B cell (primary cell): ENCODE measurements around the gene MTX3. TPM values are rescaled to one million over a fixed set of nuclear protein-coding genes. Genes with fewer than 3 reads are reported as not detected.

ENCODE experiments used
- ATAC-seq: fragments of 200-7000 bp; cut with Tn5 transposase; one replicate; pipeline ENCODE4 v1.10.0; 2021; ENCODE audit warnings: low read depth, mild to moderate bottlenecking, moderate number of reproducible peaks, moderate library complexity
- CTCF ChIA-PET: fragments of 350-600 bp; sonication (Branson Sonifier 250); formaldehyde crosslinking; loops from one replicate; lab custom pipeline; 2021; ENCODE audit warnings: antibody characterized with exemption, inconsistent platforms; lab: Charles Lee
- POLR2A ChIA-PET: fragments of 350-600 bp; sonication (Branson Sonifier 250); formaldehyde crosslinking; loops from one replicate; lab custom pipeline; 2021; ENCODE audit warnings: antibody characterized with exemption; lab: Charles Lee
- DNase-seq: peaks from one replicate; pipeline ENCODE4 v3.0.0; 2013
- H2AFZ ChIP-seq: 2 replicates; pipeline ENCODE4 v1.6.1; 2012; ENCODE audit warnings: mild to moderate bottlenecking, low read depth, low read length; ENCODE audit not compliant: insufficient read depth, poor library complexity, severe bottlenecking
- H3K27ac ChIP-seq, 2 donors: 1 replicate in 1 of 2; 2 replicates in 1 of 2; pipeline ENCODE4 v1.5.1; 2012 to 2013; ENCODE audit warnings: low read length in 2 of 2, mild to moderate bottlenecking in 2 of 2, moderate library complexity in 1 of 2
- H3K27me3 ChIP-seq, 4 experiments: fragments of 200-600 bp in 1 of 4; sonication (generic) in 1 of 4; replicated peaks in 1 of 4; 1 replicate in 2 of 4; 2 replicates in 2 of 4; pipeline versions ENCODE4 v1.6.1 to v1.7.0; 2013 to 2016; ENCODE audit warnings: low read length in 3 of 4, mild to moderate bottlenecking in 2 of 4, mixed read lengths in 1 of 4, moderate library complexity in 1 of 4; ENCODE audit not compliant: insufficient read depth in 4 of 4, control insufficient read depth in 3 of 4; ENCODE audit errors: control extremely low read depth in 1 of 4
- H3K36me3 ChIP-seq, 2 experiments: replicated peaks in 1 of 2; 1 replicate in 1 of 2; 2 replicates in 1 of 2; pipeline versions ENCODE4 v1.6.1 to v1.7.1; 2013; ENCODE audit warnings: low read length in 1 of 2; ENCODE audit not compliant: insufficient read depth in 2 of 2, control insufficient read depth in 1 of 2; ENCODE audit errors: control extremely low read depth in 1 of 2, extremely low read depth in 1 of 2
- H3K4me1 ChIP-seq, 2 donors: fragments of 200-600 bp in 1 of 2; sonication (generic) in 1 of 2; 1 replicate in 1 of 2; 2 replicates in 1 of 2; pipeline versions ENCODE4 v1.5.1 to v1.6.1; 2013 to 2017; ENCODE audit warnings: low read length in 2 of 2; ENCODE audit not compliant: control insufficient read depth in 2 of 2, insufficient read depth in 2 of 2
- H3K4me2 ChIP-seq: replicated peaks from 2 replicates; pipeline ENCODE3; 2012; ENCODE audit warnings: mild to moderate bottlenecking, low read depth, low read length; ENCODE audit not compliant: poor library complexity, severe bottlenecking
- H3K4me3 ChIP-seq, 5 experiments: fragments of 200-600 bp in 1 of 5; sonication (generic) in 1 of 5; 1 replicate in 3 of 5; 2 replicates in 2 of 5; pipeline versions ENCODE4 v1.5.1 to v1.7.0; 2011 to 2016; ENCODE audit warnings: low read length in 4 of 5, mild to moderate bottlenecking in 4 of 5, low read depth in 2 of 5, control low read depth in 1 of 5, moderate library complexity in 1 of 5; ENCODE audit not compliant: insufficient read depth in 1 of 5; ENCODE audit errors: control extremely low read depth in 1 of 5, extremely low read depth in 1 of 5
- H3K79me2 ChIP-seq: fragments of 200-600 bp; sonication (generic); one replicate; pipeline ENCODE4 v1.6.0; 2016; ENCODE audit warnings: low read length; ENCODE audit not compliant: control insufficient read depth, insufficient read depth
- H3K9ac ChIP-seq: fragments of 200-600 bp; sonication (generic); 2 replicates; pipeline ENCODE4 v1.6.1; 2017; ENCODE audit warnings: mild to moderate bottlenecking, low read length, moderate library complexity
- H3K9me3 ChIP-seq, 3 donors: one replicate each; pipeline versions ENCODE4 v1.6.1 to v1.7.1; 2013; ENCODE audit warnings: low read length in 2 of 3; ENCODE audit not compliant: control insufficient read depth in 2 of 3, insufficient read depth in 1 of 3; ENCODE audit errors: control extremely low read depth in 1 of 3
- H4K20me1 ChIP-seq: 2 replicates; pipeline ENCODE4 v1.6.0; 2012; ENCODE audit warnings: mild to moderate bottlenecking, low read length; ENCODE audit not compliant: insufficient read depth, control insufficient read depth, poor library complexity, severe bottlenecking
- H3K27ac Mint-ChIP-seq: one replicate; pipeline ENCODE4 v1.8.0; 2021; ENCODE audit warnings: mixed read lengths
- H3K27me3 Mint-ChIP-seq: one replicate; pipeline ENCODE4 v1.8.0; 2021; ENCODE audit warnings: mixed read lengths
- H3K4me1 Mint-ChIP-seq: one replicate; pipeline ENCODE4 v1.8.0; 2021; ENCODE audit warnings: mixed read lengths
- H3K4me3 Mint-ChIP-seq: one replicate; pipeline ENCODE4 v1.8.0; 2021; ENCODE audit warnings: mixed read lengths
- H3K9me3 Mint-ChIP-seq: one replicate; pipeline ENCODE4 v1.8.0; 2022; ENCODE audit warnings: mixed read lengths; ENCODE audit not compliant: insufficient read depth
- CTCF ChIP-seq: fragments of 200-600 bp; IDR thresholded peaks from one replicate; pipeline ENCODE4 v1.8.0; 2022; ENCODE audit warnings: antibody characterized with exemption, mild to moderate bottlenecking
- EZH2 ChIP-seq: IDR thresholded peaks from 2 replicates; pipeline ENCODE4 v1.6.1; 2012; ENCODE audit warnings: borderline replicate concordance, low read depth, mild to moderate bottlenecking, moderate library complexity, low read length; ENCODE audit not compliant: insufficient read depth, poor library complexity, severe bottlenecking
- WGBS: methylation state at CpG from one replicate; pipeline ENCODE4 v1.1.5; 2013; ENCODE audit warnings: missing lambda C conversion rate; ENCODE audit not compliant: insufficient coverage; 5-methylcytosine and 5-hydroxymethylcytosine counted together
- intact Hi-C: fragments of 100-400 bp; cut with micrococcal nuclease; formaldehyde crosslinking; loops from one replicate; pipeline ENCODE4 v1.10.0; 2022
- polyA plus RNA-seq: library from polyadenylated mRNA; depleted of rRNA; stranded (reverse); fragments of >200 nt; gene quantifications from 2 replicates; pipeline ENCODE4 v1.2.3, GENCODE V29; 2012
- total RNA-seq, 2 donors: library from RNA; stranded (reverse); fragments of 120-200 nt in 1 of 2; gene quantifications; 1 replicate in 1 of 2; 2 replicates in 1 of 2; pipeline versions ENCODE4 v1.2.3 to v1.2.4, GENCODE V29; 2013 to 2022

Gene MTX3
- total and polyA plus RNA-seq, 2 donors (not counting 1 experiment from before 2014, with no cell fraction given) = 7.9 to 21.0 TPM

DNA sequence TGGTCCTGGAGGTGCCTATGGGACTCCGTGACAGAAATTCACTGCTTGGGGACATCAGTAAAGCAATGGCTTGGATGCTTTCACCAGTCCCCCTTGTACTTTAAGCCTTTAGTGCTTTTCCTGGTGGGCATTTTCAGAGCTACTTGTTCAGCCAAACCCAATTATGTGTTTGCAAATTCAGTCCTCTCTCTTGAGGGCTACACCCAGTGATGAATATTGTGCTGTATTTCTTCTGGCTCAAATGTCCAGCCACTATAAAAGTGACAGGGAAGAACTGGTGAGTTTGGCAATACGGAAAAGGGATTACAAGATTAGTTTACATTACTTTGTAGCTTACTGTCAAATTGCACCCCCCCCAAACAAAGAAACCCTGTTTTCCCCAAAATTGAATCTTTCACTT lies 48.6 kb upstream of the MTX3 start:
- no peaks in the 10 kb centered on the region for H3K9me3 Mint-ChIP-seq
- H3K27ac Mint-ChIP-seq = no peak overlapping the region
- TF ChIP-seq CTCF (no peak), EZH2 (no peak)
- H3K36me3 ChIP-seq = no peaks in the 10 kb centered on the region
- H3K27me3 Mint-ChIP-seq = peaks cover 61% of the 10 kb centered on the region
- H3K4me1 Mint-ChIP-seq = peaks cover 4% of the 10 kb centered on the region
- intact Hi-C loops = no loop called here
- DNase-seq (no peak), ATAC-seq (no peak)
- no peak overlapping the region for H2AFZ ChIP-seq
- H3K4me2 ChIP-seq = no peak overlapping the region
- ChIA-PET CTCF (no interaction called here), POLR2A (no interaction called here)
- no peak overlapping the region for H3K27ac ChIP-seq
- H3K79me2 ChIP-seq = no peaks in the 10 kb centered on the region
- H3K4me3 Mint-ChIP-seq = no peak overlapping the region
- no peaks in the 10 kb centered on the region for H3K4me1 ChIP-seq
- H3K9me3 ChIP-seq = no peaks in the 10 kb centered on the region
- H4K20me1 ChIP-seq = no peaks in the 10 kb centered on the region
- no peak overlapping the region for H3K4me3 ChIP-seq
- no peak overlapping the region for H3K9ac ChIP-seq
- 85% methylated on average over 1 of the region's 2 CpGs for WGBS
- peaks cover 0 to 36% (median 17%) of the 10 kb centered on the region in 4 experiments for H3K27me3 ChIP-seq

- Mint-ChIP-seq H3K4me1 (peaks cover 4% of the 10 kb centered on the region), H3K27me3 (peaks cover 70% of the 10 kb centered on the region), H3K4me3 (no peak overlapping the region), H3K9me3 (no peaks in the 10 kb centered on the region), H3K27ac (no peak overlapping the region)
- TF ChIP-seq EZH2 = no peak
- TF ChIP-seq CTCF = no peak
- Histone ChIP-seq H2AFZ (no peak overlapping the region), H3K4me2 (no peak overlapping the region), H3K36me3 (no peaks in the 10 kb centered on the region), H3K27ac (no peak overlapping the region), H3K79me2 (no peaks in the 10 kb centered on the region), H3K9me3 (no peaks in the 10 kb centered on the region), H3K4me3 (no peak overlapping the region), H3K4me1 (no peaks in the 10 kb centered on the region), H3K27me3 (peaks cover 0 to 46% (median 23%) of the 10 kb centered on the region in 4 experiments), H4K20me1 (no peaks in the 10 kb centered on the region), H3K9ac (no peak overlapping the region)
- DNase-seq (no peak), ATAC-seq (no peak)
- ChIA-PET POLR2A (no interaction called here), CTCF (interaction anchor here (1.0 kb wide), 1 partner anchor 55 kb away, joined by 3 read pairs; no protein-coding TSS in a partner anchor)
- WGBS = no CpG with 5 or more reads among the region's 5 CpGs
- intact Hi-C loops = no loop called here
Measured at GRCh38 chr5:80037366-80037765, 46.3 kb upstream of the MTX3 start.
